B cell (primary cell): Measurements from ENCODE around the gene XRCC3.

Source experiments
- CTCF ChIP-seq: fragments of 200-600 bp; IDR thresholded peaks from one replicate; pipeline ENCODE4 v1.8.0; 2022; ENCODE audit warnings: antibody characterized with exemption, mild to moderate bottlenecking
- EZH2 ChIP-seq: IDR thresholded peaks from 2 replicates; pipeline ENCODE4 v1.6.1; 2012; ENCODE audit warnings: borderline replicate concordance, low read depth, mild to moderate bottlenecking, moderate library complexity, low read length; ENCODE audit not compliant: insufficient read depth, poor library complexity, severe bottlenecking

- TF ChIP-seq CTCF (no peak), EZH2 (no peak)
Observed at GRCh38 chr14:103726474-103726873, 11.2 kb upstream of the XRCC3 start.
